WTC11 (cell line): Measurements from ENCODE around the gene MARVELD1. TPM values are rescaled to one million over a fixed set of nuclear protein-coding genes. Genes with fewer than 3 reads are reported as not detected.

Experiments
- ATAC-seq: fragments of 200-7000 bp; cut with Tn5 transposase; 2 replicates; pipeline ENCODE4 v1.10.0; 2021; ENCODE audit warnings: mild to moderate bottlenecking, moderate library complexity
- CTCF ChIA-PET: fragments of 300-600 bp; sonication (Branson Sonifier 250); formaldehyde crosslinking; loops from one replicate; lab custom pipeline; 2021; ENCODE audit warnings: antibody characterized with exemption; lab: Charles Lee
- POLR2A ChIA-PET: fragments of 350-600 bp; sonication (Branson Sonifier 250); formaldehyde crosslinking; loops from one replicate; lab custom pipeline; 2021; ENCODE audit warnings: antibody characterized with exemption; lab: Charles Lee
- DNase-seq: peaks from one replicate; pipeline ENCODE4 v3.0.0; 2021; ENCODE audit warnings: low spot score
- H3K27ac Mint-ChIP-seq: 2 replicates; pipeline ENCODE4 v1.8.0; 2021; ENCODE audit warnings: mixed read lengths
- H3K27me3 Mint-ChIP-seq: 2 replicates; pipeline ENCODE4 v1.8.0; 2021; ENCODE audit warnings: low read depth, mild to moderate bottlenecking, moderate library complexity, mixed read lengths
- H3K36me3 Mint-ChIP-seq: 2 replicates; pipeline ENCODE4 v1.8.0; 2021; ENCODE audit warnings: mixed read lengths
- H3K4me1 Mint-ChIP-seq: 2 replicates; pipeline ENCODE4 v1.8.0; 2022; ENCODE audit warnings: mixed read lengths
- H3K4me3 Mint-ChIP-seq: 2 replicates; pipeline ENCODE4 v1.8.0; 2021; ENCODE audit warnings: mild to moderate bottlenecking, moderate library complexity, mixed read lengths
- H3K9me3 Mint-ChIP-seq: 2 replicates; pipeline ENCODE4 v1.8.0; 2021; ENCODE audit warnings: mixed read lengths
- ATF2 ChIP-seq: sonication (generic); formaldehyde crosslinking; IDR thresholded peaks from 2 replicates; pipeline ENCODE4 v1.8.1; 2022; ENCODE audit warnings: low read depth, missing genetic modification reagents, borderline replicate concordance
- CTCF ChIP-seq: fragments of 200-600 bp; IDR thresholded peaks from 2 replicates; pipeline ENCODE4 v1.8.0; 2022; ENCODE audit warnings: antibody characterized with exemption
- ETV6 ChIP-seq: sonication (generic); formaldehyde crosslinking; IDR thresholded peaks from 2 replicates; pipeline ENCODE4 v1.8.1; 2022; ENCODE audit warnings: mild to moderate bottlenecking, missing genetic modification reagents
- FOXJ3 ChIP-seq: sonication (generic); formaldehyde crosslinking; IDR thresholded peaks from 2 replicates; pipeline ENCODE4 v1.9.0; 2021; ENCODE audit warnings: missing genetic modification reagents, mild to moderate bottlenecking, borderline replicate concordance
- GABPB1 ChIP-seq: sonication (generic); formaldehyde crosslinking; IDR thresholded peaks from 2 replicates; pipeline ENCODE4 v1.8.1; 2023; ENCODE audit warnings: mild to moderate bottlenecking, missing genetic modification reagents
- IRF1 ChIP-seq: sonication (generic); formaldehyde crosslinking; IDR thresholded peaks from 2 replicates; pipeline ENCODE4 v1.8.0; 2023; ENCODE audit warnings: missing genetic modification reagents
- MAX ChIP-seq: sonication (generic); formaldehyde crosslinking; IDR thresholded peaks from 2 replicates; pipeline ENCODE4 v1.8.0; 2022; ENCODE audit warnings: mild to moderate bottlenecking, missing genetic modification reagents
- NFE2L1 ChIP-seq: sonication (generic); formaldehyde crosslinking; IDR thresholded peaks from 2 replicates; pipeline ENCODE4 v1.8.1; 2023; ENCODE audit warnings: missing genetic modification reagents
- NFYB ChIP-seq: sonication (generic); formaldehyde crosslinking; conservative IDR thresholded peaks from 2 replicates; pipeline ENCODE4 v1.8.0; 2022; ENCODE audit warnings: low read depth, missing genetic modification reagents
- NR3C1 ChIP-seq: sonication (generic); formaldehyde crosslinking; conservative IDR thresholded peaks from 2 replicates; pipeline ENCODE4 v1.8.1; 2023; ENCODE audit warnings: low read depth, mild to moderate bottlenecking, missing genetic modification reagents
- PREB ChIP-seq: sonication (generic); formaldehyde crosslinking; IDR thresholded peaks from 2 replicates; pipeline ENCODE4 v1.8.1; 2022; ENCODE audit warnings: mild to moderate bottlenecking, missing genetic modification reagents, moderate library complexity, borderline replicate concordance
- RORB ChIP-seq: fragments of 250-450 bp; sonication (Bioruptor Pico); IDR thresholded peaks from 2 replicates; pipeline ENCODE4 v1.9.0; 2021; ENCODE audit warnings: mild to moderate bottlenecking
- SMAD3 ChIP-seq: sonication (generic); formaldehyde crosslinking; IDR thresholded peaks from 2 replicates; pipeline ENCODE4 v1.8.0; 2022; ENCODE audit warnings: missing genetic modification reagents, mild to moderate bottlenecking, borderline replicate concordance
- SOX15 ChIP-seq: fragments of 250-450 bp; sonication (Bioruptor Pico); IDR thresholded peaks from 2 replicates; pipeline ENCODE4 v1.9.0; 2021; ENCODE audit warnings: mild to moderate bottlenecking
- TCF7 ChIP-seq: sonication (generic); formaldehyde crosslinking; IDR thresholded peaks from 2 replicates; pipeline ENCODE4 v1.8.0; 2022; ENCODE audit warnings: mild to moderate bottlenecking, low read depth, missing genetic modification reagents, moderate library complexity
- TP53 ChIP-seq: sonication (generic); formaldehyde crosslinking; IDR thresholded peaks from 2 replicates; pipeline ENCODE4 v1.8.1; 2023; ENCODE audit warnings: mild to moderate bottlenecking, missing genetic modification reagents
- USF1 ChIP-seq: sonication (generic); formaldehyde crosslinking; IDR thresholded peaks from 2 replicates; pipeline ENCODE4 v1.8.0; 2022; ENCODE audit warnings: mild to moderate bottlenecking, missing genetic modification reagents
- USF2 ChIP-seq: sonication (generic); formaldehyde crosslinking; IDR thresholded peaks from 2 replicates; pipeline ENCODE4 v1.8.1; 2023; ENCODE audit warnings: mild to moderate bottlenecking, missing genetic modification reagents, moderate library complexity
- ZNF396 ChIP-seq: fragments of 250-450 bp; sonication (Bioruptor Pico); IDR thresholded peaks from 2 replicates; pipeline ENCODE4 v1.8.0; 2021; ENCODE audit warnings: mild to moderate bottlenecking, moderate library complexity, borderline replicate concordance
- ZNF512 ChIP-seq: sonication (generic); formaldehyde crosslinking; IDR thresholded peaks from 2 replicates; pipeline ENCODE4 v1.8.1; 2022; ENCODE audit warnings: missing genetic modification reagents, borderline replicate concordance
- ZNF532 ChIP-seq: fragments of 250-450 bp; sonication (Bioruptor Pico); IDR thresholded peaks from 2 replicates; pipeline ENCODE4 v1.9.0; 2021; ENCODE audit warnings: mild to moderate bottlenecking, borderline replicate concordance
- ZNF671 ChIP-seq: fragments of 250-450 bp; sonication (Bioruptor Pico); IDR thresholded peaks from 2 replicates; pipeline ENCODE4 v1.8.0; 2021; ENCODE audit warnings: mild to moderate bottlenecking
- ZSCAN18 ChIP-seq: fragments of 250-450 bp; sonication (Bioruptor Pico); IDR thresholded peaks from 2 replicates; pipeline ENCODE4 v2.1.2; 2022; ENCODE audit warnings: mild to moderate bottlenecking, moderate library complexity
- total RNA-seq: library from RNA; stranded (reverse); gene quantifications from 3 replicates; pipeline ENCODE4 v1.2.3, GENCODE V29; 2021

MARVELD1 gene
- total RNA-seq, 1 experiment from 2014 or later, result 37.7 TPM

- no peak for TF ChIP-seq ZNF532 (CRISPR knock-in tag)
- no peak for TF ChIP-seq PREB (CRISPR knock-in tag)
- no peak for TF ChIP-seq IRF1
- TF ChIP-seq ZNF512, result no peak
- TF ChIP-seq ZNF671 (CRISPR knock-in tag), result no peak
- TF ChIP-seq NR3C1 (CRISPR knock-in tag), result no peak
These were observed 42.2 kb downstream of the MARVELD1 start (continued) for GRCh38 chr10:97755718-97756117.

GRCh38 chr10:97757471-97757870 lies 43.9 kb downstream of the MARVELD1 start:
- Mint-ChIP-seq H3K27ac (no peak overlapping the region), H3K36me3 (peaks cover 44% of the 10 kb centered on the region), H3K4me3 (no peak overlapping the region), H3K4me1 (peaks cover 7% of the 10 kb centered on the region; the same call in 1 of the 2 replicates), H3K27me3 (no peaks in the 10 kb centered on the region), H3K9me3 (no peaks in the 10 kb centered on the region)
- ChIA-PET CTCF (interaction anchor here (0.7 to 0.8 kb wide), 3 partner anchors 13 to 319 kb away, joined by 3 to 4 read pairs (median 4); no protein-coding TSS in a partner anchor), POLR2A (no interaction called here)
- ATAC-seq, result no peak
- DNase-seq, result no peak
- TF ChIP-seq CTCF, result no peak
- TF ChIP-seq MAX (CRISPR knock-in tag), result no peak
- no peak for TF ChIP-seq SOX15 (CRISPR knock-in tag)
- no peak for TF ChIP-seq USF2 (CRISPR knock-in tag)
- TF ChIP-seq NFYB (CRISPR knock-in tag), result no peak
- TF ChIP-seq ATF2 (CRISPR knock-in tag), result no peak
- TF ChIP-seq ZNF396 (CRISPR knock-in tag), result no peak
- TF ChIP-seq GABPB1 (CRISPR knock-in tag), result no peak
- no peak for TF ChIP-seq ETV6 (CRISPR knock-in tag)
- no peak for TF ChIP-seq RORB (CRISPR knock-in tag)
- TF ChIP-seq NFE2L1 (CRISPR knock-in tag), result no peak
- TF ChIP-seq FOXJ3 (CRISPR knock-in tag), result no peak
- no peak for TF ChIP-seq ZSCAN18
- TF ChIP-seq SMAD3 (CRISPR knock-in tag), result no peak
- TF ChIP-seq TP53, result no peak
- no peak for TF ChIP-seq TCF7 (CRISPR knock-in tag)
- no peak for TF ChIP-seq USF1 (CRISPR knock-in tag)
